ENCODE measurements around the gene FAM9C.
"Not testable (repeated sequence)": the region's sequence is repeated elsewhere in the genome, so short reads cannot be mapped to it uniquely, and the experiment has no call there.

The FAM9C gene

DNA sequence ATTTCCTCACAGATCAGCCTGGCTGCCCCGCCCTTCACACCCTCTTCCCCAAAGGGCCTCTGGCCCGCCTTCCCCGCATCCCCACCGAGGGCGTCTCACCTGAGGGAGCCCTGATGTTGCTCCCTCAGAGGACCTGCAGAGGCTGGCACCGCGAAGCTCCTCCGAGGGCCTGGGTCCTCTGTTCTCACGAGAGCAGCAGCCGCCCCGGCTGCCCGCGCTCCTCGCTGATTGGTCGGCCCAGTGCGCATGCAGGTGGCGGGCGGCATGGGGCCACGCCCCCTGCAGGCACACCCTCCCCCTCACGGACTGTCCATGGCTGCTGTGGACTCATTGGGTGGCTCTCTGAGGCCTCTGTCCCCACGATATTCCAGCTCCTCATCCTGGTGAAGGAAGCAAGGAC is at the start of gene FAM9C:
TSS of gene FAM9C (minus strand) at position 180 of the 400 bp plus-strand sequence. CDS start 831 bp downstream, outside the sequence.
- DNase-seq (ENCODE audit: low read depth), result no peak

DNA sequence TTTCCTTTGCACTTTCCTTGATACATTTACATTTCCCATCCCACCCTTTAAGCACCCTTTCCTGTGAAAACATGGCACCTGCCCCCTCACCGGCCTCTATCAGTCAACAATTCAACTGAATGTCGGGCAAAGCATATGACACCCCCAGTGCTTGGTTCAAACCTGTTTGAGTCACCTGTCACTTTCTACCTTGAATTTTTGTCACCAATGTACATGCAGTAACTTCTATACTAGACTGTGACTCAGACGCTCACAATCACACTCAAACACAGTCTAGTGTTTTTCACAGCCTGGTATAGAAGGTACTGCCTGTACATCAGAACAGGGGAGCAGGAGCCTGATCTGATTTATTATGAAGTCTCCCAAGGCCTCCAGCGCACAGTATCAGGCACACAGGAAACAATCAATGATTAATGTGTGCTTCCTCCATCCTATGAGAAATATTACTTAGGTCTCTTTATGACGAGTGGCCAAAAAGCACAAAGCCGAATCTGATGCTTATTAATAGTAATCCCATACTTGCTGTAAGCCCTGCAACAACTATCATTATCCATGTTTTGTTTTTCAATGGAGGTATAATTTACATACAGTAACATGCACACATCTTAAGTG is 49.2 kb upstream of the FAM9C start:
- no peak for DNase-seq (ENCODE audit: low read depth)

DNA sequence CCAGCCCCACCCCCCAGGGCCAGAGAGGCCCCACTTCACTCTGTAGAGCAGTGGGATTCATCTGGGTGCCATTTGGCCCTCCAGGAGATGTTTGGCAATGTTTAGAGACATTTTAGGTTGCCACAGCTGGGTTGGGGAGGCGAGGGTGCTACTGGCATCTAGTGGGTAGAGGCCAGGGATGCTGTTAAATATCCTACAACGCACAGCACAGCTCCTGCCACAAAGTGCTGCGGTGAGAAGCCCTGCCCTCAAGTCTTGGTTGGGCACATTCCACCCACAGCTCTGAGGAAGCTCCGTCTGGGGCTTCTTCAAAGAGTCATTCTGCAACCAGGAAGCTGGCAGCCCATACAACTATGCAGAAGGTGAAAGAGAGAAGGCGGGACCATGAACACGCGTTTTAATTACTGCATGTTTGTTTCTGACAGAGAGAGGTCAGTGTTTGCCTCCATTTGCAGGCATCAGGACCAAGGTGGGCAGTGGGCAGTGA is 48.1 kb upstream of the FAM9C start:
- DNase-seq (ENCODE audit: low read depth), result no peak

DNA sequence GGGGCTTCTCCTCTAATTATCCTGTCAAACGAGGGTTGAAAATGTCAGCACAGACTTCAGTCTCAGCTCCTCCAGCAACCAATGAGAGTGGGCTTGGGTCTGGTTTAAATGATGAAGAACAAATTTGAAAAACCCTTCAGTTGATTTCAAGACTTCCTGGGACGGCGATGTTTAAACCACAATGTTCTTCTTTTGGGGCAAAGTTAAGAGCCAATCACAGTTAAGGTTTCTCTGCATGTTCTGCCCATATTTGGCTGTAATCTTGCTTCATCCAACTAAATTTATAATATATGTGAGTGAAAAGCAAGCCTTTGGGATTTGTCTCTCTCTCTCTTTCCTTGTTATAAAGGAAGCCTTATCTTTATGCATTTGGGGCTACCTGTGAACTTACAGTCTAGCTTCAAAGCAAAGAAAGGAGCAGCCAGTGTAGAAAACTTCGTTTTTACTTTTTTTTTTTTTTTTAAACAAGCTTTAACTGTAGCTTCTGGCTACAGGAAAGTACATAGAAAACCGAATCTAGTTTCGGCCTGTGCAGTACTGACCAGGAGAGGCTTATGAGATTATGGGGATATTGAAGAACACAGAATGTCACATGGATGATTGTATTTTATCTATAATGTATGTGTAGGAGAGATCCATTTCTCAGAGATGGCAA is 46.8 kb upstream of the FAM9C start:
- DNase-seq (ENCODE audit: low read depth), result no peak

DNA sequence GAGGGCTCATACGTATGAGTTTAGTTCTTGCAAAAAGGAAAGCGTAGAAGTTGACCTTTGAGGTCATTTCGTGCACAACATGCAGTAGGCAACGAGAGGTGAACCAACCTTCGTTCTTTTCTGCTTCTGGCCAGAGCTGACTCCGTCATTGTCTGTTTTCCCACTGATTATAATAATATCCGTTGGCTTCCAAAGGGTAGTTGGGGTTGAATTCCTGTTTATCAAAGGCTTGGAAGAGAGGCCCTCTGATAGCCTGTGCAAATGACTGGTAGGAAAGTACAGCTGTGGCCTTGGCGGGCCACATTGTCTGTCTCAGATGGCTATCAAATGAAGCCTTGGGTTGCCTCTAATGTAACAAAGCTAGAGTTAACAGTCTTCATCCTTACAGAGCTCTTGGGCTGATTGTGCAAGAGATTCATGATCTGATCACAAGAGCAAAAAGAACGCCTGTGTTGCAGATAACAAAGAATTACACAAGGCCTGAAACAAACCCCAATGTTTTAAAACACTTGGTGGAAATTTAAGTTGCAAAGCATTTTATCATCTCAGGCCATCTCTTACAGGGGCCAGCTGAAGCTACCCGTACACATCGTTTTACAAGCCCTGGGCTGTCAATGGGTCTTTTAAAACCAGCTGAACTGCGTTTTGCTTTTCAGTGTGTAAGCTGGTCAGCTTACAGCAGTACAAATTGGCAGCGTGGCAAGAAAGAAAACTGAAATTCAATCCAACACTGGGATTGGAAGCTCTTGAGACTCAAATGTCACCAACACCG is 46.1 kb upstream of the FAM9C start:
- no peak for DNase-seq (ENCODE audit: low read depth)

DNA sequence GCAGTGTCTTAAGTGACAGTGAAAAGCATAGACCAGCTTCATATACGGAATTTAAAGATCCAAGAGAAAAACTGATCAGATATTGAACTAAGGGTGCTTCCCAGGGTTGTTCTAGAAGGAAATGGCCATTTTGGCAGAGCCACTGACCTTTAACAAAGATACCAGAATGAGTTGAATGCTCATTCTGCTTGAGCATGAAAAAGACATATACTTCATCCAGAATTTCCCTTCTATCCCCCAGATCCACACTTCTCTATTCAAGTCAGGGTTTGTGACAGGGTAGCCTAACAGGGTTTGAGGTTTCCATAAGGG is 45.6 kb upstream of the FAM9C start:
- no peak for DNase-seq (ENCODE audit: low read depth)

DNA sequence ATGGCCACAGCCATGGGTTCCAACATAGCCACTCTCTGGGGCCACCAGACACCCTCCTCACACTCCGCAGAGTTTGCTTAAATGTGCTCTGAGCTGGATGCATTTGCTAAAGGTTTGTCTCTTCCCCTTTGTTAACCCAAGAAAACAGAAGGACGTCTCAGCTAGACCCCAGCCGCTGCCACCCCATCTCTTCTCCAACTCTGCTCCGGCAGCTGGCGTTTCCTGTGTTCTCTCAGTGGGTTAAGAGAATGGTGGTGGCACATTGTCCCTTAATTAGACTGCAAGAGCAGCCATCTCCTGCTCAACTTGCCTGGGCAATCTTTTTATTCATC is 43.7 kb upstream of the FAM9C start:
- no peak for DNase-seq (ENCODE audit: low read depth)

DNA sequence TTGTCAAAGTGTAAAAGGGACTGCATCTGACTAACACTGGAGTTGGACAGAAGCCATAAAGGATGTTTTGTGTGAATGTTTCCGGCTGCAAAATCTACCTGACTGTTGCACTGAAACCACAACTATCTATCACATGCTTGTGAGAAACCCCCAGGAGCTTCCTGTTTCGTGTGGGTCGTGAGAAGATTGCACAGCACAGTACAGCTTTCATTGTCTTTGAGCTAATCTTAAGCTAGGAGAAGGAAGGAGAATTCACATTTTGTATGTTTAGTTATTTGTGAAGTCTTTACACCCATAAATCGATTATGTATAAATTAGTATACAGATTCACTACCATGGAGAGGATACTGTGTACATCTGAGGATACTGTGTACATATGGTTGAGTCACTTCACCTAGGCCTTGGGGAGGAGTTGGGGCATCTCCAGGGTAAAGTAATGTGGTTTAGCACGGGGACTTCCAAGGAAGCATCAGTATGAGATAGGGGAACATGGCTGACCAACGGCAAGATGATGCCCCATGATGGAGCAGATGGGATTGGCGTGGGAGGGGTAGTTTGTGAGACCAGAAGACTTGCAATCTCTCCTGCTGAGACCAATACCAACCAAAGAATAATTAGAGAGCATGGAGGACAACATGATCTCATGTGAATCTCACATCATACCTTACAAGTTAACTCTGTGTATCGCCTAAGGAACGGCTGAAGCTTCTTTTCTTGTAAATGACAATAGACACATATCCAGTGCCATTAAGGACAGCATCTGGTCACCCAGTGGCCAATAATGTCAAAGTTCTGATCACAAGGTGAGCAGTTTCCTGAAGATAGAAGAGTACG is 43.1 kb upstream of the FAM9C start:
- no peak for DNase-seq (ENCODE audit: low read depth)

DNA sequence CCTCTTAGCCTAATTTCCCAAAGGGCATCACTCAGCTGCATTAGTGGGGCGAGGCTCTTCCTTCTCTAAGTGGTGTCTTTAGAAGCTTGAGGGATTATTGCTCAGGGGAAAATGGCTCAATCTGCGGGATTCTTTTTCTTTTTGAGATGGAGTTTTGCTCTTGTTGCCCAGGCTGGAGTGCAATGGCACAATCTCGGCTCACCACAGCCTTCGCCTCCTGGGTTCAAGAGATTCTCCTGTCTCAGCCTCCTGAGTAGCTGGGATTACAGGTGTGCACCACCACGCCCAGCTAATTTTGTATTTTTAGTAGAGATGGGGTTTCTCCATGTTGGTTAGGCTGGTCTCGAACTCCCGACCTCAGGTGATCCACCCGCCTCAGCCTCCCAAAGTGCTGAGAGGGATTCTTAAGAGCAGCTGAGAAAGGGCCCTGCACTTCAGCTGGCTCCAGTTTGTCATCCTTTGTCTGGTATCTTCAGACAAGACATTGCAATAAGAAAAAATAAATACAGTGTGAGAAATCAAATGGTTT is 42.4 kb upstream of the FAM9C start:
- not testable (repeated sequence) for DNase-seq (ENCODE audit: low read depth)

DNA sequence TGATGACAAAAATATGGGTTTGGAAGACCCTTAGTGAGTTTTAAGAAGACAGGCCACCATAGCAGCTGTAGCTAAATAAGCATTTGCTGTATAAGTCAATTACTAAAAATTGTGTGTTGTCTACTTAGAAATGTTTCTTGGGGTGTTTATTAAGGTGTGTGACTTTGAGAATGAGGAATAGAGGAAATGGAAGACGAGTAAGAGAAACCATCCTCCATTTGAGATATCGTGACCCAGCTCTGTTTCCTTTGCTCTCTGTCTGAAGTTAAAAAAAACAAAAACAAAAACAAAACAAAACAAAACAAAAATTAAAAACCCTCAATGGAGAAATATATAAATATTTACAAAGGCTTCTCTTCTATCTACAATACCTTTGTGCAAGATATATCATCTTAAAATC is 41.7 kb upstream of the FAM9C start:
- DNase-seq (ENCODE audit: low read depth), result no peak

DNA sequence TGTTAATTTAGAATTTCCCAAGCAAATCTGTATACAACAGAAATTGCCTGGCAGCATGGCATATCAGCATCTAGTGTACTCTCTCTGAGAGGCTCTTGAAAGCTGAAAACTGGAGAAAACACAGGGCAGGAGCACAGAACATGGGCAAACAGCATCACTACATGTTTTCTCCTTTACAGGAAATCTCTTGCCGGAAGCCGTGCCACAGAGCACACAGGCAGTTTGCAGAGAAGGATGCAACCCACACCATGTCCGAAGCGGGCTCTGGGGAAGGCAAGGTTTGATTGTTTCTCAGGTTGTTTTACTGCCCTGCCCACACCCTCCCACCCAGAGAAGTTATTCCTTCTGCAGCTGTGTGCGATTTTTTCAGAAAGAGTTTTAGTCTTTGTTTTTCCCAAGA is 41.1 kb upstream of the FAM9C start:
- DNase-seq (ENCODE audit: low read depth), result no peak

DNA sequence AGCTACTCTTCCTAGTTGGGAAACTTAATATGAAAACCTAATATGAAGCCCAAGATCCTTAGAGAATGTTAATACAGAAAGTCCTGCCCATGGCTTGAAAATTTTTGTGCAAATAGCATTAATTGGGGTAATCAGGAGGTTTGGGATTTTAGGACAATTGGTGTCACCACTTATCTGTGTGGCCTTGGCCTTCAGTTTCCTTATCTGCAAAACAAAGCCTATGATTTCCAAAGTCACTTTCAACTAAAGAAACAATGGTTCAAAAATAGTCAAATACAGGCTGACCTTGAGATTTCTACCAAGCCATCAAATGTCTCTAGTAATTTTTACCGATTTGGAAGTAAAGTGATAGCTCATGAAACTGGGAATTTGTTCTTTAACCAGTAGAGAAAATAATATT is 40.2 kb upstream of the FAM9C start:
- no peak for DNase-seq (ENCODE audit: low read depth)

DNA sequence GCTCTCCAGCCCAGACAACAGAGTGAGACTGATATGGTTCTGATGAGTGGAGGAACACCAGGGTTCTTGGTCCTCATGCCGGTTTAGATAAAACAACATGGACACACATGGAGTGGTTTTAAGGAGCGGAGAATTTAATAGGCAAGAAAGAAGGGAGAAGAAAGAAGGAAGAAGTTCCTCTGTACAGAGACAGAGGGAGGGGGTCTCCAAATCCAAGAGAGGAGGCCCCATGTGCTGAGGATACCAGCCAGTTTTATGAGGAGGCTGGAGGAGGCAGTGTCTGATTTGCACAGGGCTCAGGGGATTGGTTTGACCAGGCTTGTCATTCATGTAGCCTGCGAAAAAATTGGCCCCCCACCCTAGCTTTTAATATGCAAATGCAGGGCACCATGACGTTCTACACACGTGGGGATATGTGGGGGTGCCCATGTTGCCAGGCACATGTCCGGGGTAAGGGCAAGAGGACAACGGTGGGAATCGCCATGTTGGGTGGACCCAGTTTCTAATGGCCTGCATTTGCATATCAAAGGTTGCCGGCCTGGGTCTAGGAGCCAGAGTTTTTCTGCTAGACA is 39.4 kb upstream of the FAM9C start:
- not testable (repeated sequence) for DNase-seq (ENCODE audit: low read depth)

DNA sequence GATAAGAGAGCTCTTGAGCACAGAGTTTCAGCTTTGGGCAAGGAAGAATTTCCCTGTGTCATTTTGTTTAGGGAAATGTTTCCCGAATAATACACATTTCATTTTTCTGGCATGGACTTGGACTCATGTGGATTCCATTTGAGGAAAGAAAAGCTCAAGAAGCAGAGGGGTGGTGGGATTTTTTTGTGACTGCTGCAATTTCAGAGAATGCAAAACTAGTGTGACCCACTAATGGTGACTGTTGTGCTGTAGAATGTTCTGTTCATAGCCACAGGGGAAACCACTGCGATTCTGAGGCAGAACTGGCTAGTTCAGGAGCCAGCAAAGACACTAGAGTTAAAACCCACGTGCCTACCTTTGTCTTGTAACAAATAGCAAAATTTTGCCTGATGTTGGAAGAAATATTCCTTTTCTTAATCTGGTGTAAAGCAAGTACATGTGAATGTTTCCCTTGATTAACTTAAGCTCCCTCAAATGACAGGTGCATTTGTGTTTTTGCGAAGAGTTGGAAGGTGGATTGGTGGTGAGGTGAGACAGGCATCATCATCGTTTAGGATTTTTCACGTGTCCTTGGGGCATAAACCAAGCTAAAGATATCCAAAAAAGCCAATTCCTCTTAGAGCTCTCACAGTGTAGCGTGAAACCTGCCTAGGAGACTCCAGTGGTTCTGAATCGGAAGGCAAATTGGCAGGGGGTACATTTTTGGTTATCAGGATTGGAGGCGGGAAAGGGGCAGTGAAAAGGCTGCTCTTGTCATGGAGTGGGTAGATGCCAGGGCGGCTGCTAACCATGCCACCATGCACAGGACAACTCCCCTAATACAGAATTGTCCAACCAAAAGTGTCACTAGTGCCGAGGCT is 38.0 kb upstream of the FAM9C start:
- DNase-seq (ENCODE audit: low read depth), result no peak

DNA sequence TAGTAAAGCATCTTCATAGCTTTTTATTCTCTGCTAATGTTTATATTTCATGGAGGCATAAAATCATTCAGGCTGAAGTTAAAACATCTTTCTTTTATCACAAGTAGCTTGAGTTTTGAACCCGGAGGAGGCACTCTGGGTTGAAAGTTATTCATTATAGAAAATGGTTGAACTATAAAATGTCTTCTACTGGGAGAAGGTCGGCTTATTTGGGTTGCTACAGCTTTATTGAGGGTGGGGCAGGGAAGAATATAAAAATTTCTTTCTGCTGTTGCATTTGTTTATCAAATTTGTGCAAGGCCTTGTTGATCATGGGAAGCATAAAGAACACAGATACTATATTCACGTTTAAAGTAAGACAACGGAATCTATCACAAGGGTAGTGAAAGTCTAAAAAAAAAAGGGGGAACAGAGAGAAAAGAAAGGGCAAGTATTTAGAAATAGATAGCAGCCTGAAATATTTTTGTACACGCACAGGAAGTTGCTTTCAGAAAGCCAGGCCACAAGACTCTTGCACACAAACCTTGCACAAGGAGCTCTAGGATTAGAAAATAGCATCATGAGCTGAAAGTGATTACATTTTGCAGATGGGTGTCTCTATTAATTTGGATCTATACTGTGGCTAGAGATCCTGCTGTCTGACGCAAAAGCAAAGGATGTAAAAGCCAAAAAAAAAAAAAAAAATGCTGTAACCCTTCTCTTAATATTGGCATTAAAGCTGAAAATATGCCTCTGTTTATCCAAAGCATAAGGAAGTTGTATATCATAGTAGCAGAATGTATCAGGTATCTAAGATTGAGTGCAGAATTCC is 37.2 kb upstream of the FAM9C start:
- no peak for DNase-seq (ENCODE audit: low read depth)

DNA sequence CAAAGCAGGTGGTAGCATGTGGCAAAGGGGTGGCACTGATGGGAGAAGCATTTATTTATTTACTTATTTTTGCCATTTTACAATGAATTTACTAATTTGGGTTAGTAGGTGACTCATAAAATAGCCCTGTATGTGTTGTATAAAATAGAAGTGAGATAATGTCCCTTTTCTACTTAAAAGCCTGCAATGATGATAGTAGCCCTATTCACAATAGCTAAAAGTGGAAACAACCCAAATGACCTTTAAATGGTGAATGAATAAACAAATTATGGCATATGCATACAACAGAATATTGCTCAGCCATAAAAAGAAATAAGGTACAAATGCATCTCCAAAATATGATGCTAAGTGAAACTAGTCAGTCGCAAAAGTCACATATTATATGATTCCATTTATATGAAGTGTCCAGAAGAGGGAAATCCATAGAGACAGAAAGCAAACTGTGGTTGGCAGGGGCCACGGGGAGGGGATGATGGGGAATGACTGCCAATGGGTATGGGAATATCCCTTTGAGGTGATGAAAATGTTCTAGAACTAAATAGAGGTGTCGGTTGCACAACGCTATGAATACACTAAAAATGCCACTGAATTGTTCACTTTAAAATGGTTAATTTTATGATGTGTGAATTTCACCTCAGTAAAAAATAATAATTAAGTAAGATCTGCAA is 35.8 kb upstream of the FAM9C start:
- DNase-seq (ENCODE audit: low read depth), result no peak

DNA sequence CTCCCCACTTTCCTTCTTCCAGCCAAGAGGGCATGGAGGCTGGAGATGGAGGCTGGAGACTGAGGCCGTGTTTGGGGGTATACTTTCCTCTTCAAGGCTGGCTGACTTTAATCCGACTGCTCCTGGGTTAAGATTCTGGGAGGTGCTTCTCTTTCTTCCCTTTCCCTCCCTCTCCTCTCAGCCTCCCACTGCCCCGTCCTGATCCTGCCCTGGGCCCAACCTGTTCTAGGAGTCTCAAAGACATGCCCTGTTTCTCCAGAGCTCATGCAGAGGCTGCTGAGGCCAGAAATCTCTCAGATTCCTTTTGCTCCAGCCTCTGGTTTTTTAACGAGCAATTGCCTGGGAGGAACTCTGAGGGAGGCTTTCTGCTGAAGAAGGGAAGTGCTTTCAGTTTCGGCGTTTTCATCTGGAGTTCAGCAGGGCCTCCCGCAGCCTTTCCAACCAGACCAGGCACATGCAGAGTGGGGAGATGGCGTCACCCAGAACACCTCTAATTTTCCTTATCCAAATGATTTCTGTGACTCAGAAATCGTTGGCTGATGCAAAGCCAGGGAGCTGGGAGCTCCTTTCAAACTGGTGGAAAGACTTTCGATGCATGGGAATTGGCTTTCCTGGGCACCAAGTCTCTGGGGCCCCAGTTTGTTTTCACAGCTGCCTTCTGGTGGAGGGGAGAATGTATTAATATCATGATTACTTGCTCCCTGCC is 34.5 kb upstream of the FAM9C start:
- DNase-seq (ENCODE audit: low read depth), result no peak

DNA sequence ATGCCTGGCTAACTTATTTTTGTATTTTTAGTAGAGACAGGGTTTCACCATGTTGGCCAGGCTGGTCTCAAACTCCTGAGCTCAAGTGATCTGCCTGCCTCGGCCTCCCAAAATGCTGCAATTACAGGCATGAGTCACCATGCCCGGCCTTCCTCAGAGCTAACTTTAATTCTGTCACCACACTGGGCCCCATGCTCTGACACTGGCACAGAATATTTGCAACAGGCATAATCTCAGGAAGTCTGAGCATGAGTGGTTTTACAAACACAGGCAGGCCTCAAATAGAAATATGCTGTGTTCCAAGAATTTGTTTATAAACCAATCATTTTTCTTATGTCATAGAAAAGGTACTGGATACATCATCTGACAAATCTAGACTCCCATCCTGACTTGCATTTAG is 32.7 kb upstream of the FAM9C start:
- DNase-seq (ENCODE audit: low read depth), result no peak

Measured in non-pigmented ciliary epithelial cell (primary cell).